GM12875 (cell line): ENCODE measurements around the gene GRAP.

Experiments used
- H3K4me3 ChIP-seq: one replicate; pipeline ENCODE4 v1.5.1; 2011; ENCODE audit warnings: low read depth, low read length, control low read depth
- TF ChIP-seq, protein P1 (sequence below): IDR thresholded peaks from 2 replicates; pipeline ENCODE4 v1.5.1; 2011; ENCODE audit warnings: low read depth, mild to moderate bottlenecking, control low read depth, inconsistent platforms, low read length, moderate library complexity, borderline replicate concordance; ENCODE audit not compliant: insufficient read depth

Gene GRAP

DNA sequence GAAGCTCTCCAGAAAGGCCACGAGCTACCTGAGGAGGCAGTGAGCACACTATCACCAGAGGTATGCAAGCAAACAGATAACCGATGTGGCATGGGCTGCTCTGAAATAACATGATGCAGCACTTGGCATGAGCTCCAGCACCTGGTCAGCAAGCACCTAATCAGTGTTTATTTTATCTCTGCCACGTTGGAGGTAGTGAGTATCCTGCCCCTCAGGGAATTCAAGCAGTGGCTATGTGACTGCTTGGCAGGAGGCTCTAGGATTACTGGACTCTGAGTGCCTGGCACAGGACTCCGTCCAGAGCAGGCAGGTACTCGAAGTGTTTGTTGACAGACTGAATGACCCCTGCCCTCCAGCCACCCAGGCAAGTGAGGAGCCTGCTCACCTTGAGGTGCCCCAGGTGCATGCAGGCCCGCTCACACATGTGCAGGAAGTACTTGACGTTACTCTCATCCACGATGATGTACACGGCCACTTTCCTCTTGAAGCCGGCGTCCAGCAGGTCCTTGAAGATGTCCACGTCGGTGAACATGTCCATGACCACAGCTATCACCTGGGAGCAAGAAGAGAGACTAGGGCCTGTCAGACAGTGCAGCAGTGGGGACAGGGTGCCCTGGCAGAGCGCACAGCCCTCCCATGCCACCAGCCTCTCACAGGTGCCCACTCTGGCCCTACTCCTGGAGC lies 58.8 kb downstream of the GRAP start:
- TF ChIP-seq, protein P1, sequence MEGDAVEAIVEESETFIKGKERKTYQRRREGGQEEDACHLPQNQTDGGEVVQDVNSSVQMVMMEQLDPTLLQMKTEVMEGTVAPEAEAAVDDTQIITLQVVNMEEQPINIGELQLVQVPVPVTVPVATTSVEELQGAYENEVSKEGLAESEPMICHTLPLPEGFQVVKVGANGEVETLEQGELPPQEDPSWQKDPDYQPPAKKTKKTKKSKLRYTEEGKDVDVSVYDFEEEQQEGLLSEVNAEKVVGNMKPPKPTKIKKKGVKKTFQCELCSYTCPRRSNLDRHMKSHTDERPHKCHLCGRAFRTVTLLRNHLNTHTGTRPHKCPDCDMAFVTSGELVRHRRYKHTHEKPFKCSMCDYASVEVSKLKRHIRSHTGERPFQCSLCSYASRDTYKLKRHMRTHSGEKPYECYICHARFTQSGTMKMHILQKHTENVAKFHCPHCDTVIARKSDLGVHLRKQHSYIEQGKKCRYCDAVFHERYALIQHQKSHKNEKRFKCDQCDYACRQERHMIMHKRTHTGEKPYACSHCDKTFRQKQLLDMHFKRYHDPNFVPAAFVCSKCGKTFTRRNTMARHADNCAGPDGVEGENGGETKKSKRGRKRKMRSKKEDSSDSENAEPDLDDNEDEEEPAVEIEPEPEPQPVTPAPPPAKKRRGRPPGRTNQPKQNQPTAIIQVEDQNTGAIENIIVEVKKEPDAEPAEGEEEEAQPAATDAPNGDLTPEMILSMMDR, result no peak
- no peak overlapping the region for H3K4me3 ChIP-seq

DNA sequence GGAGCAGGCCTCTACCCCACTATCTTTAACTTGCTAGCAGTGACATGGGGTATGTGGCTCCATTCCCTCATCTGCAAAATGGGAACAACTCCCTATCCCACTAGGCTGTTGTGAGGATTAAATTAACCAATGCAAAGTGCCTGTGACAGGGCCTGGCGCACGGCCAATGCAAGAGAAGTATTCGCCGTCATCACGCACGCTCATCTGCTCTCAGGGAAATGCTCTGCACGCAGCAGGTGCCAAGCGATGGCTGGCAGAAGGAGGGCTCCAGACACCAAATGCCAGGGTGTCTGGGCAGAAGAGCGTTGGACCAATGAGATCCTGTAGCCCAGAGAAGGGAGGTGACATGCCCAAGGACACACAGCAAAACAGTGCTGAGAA lies 59.5 kb downstream of the GRAP start:
- TF ChIP-seq, protein P1, result no peak
- H3K4me3 ChIP-seq, result no peak overlapping the region

DNA sequence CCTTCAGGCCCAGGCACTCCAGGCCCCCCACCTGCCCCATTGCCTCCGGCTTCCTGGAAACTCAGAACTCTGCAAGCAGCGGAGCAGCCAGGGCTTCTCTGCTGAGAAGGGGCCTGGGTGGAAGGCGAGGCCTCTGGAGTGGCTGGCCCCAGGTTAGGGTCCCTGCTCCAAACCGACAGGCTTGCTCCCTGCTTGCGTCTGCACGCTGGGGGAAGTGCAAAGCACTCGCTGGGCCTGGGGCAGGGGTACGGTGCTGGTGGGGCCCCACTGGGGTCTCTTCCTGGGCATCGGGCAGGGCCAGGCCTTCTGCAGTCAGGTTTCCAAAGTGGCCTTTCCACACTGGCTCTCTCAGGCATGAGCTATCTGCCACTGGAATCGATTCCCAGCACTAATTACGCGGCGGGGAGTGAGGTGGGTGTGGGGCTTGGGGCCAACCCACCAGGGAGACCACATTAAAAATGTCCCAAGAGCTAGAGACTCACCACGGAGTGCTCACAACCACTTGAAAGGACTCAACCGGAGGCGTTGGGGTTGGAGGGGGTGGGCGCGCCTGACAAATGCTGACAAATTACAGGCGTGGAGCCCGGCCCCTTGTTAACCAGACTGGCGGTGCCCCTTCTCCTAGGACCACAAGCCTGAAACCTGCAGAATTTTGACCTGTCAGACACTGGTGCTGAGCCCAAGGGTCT lies 60.1 kb downstream of the GRAP start:
- no peak overlapping the region for H3K4me3 ChIP-seq
- TF ChIP-seq, protein P1, result no peak

DNA sequence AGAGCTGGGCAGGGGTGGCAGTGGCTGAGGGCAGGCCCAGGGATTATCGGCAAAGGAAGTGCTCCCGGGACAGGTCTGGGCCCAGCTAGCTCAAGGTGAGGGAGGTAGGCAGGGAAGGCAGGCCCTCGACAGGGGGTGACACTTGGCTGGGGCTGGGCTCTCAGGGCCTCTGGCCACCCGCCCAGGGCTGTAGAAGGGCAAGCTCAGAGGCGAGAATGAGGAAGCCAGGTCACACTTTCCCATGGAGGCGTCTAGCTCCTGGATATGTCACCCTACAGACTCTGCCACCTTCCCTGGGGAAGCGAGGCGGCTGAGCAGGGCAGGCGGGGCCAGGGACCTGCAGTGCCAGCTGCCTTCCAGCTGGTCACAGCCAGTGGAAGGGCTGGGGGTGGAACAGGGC lies 61.3 kb downstream of the GRAP start:
- TF ChIP-seq, protein P1, result no peak
- H3K4me3 ChIP-seq, result no peak overlapping the region

DNA sequence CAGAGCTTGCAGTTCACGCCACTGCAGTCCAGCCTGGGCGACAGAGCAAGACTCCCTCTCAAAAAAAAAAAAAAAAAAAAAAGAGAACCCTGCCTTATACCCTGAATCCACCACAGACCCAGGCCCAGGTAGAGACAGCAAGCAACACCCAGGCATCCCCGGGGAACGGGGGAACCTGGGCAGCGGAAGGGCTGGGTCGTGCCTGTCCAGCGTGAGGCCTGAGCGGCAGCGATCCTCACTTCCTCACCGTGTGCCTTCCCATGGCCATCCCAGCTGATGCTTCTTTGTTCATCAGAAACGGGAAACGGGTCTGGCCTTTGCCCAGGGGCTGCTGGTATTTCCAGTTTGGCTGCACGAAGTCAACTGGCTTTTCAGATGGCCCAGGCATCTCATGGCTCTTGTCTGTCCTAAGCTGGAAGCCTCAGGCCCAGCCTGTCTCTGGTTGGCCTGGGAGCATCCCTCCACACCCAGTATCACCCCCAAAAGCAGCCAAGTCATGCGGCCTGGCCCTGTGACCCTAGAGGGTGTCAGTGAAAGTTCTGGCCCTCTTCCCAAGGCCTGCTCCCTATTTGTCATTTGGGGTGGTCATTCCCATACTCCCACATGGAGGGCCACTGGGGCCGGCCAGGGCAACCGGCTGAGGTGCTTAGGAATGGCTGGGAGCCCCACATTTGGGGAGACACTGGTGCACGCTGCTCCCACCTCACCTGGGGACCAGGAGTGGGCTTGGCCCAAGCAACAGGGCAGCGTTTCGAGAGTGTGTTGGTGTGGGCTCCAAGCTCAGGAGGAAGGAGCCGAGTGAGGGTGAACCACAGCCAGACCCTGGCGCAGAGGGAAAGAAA lies 62.3 kb downstream of the GRAP start:
- TF ChIP-seq, protein P1, result no peak

DNA sequence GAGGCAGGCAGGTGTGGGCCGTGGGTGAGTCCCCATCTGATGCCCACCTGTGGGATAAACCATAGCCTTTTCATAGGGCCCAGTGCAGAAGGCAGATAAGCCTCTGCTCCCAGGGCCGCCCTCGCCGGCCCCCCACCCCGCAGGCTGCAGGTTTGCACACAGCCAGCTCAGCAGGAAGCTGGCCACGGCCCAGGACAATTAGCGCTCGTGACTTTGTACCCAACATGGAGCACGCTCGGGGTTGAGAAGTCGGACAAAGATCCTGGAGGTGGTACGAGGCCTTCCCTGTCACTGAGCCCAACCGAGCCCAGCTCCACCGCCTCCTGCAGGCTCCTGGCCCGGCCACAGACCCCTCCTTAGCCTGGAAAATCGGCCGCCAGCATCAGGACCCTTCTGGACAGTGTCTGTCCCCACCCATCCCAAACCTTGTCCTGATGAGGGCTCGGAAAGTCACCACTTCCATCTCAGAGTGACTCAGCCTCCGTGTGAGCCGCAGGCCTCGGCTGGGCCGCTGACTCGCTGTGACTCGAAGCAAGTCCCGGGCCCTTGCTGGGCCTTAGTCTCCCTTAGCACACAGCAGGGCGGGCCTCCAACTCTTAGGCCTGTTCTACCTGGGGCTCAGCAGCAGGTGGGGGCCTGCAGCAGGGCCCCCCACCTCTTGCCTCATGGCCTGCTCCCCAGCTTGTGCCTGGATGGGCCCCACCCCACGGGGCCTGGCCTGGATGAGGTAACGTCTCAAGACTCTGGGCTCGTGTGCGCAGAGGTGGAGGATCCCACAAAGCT lies 64.9 kb downstream of the GRAP start:
- no peak overlapping the region for H3K4me3 ChIP-seq
- TF ChIP-seq, protein P1, result no peak

More for the DNA sequence above, 62.3 kb downstream of the GRAP start:
- no peak overlapping the region for H3K4me3 ChIP-seq
